Activated gamma-delta T cell treated with anti-CD3 and anti-CD28 coated beads, Interleukin-2, amount 50 U/mL, for 16 hours (primary cell): ENCODE measurements around the gene CACNA1E.

Experiments used
- DNase-seq: peaks from one replicate; pipeline ENCODE4 v3.0.0-alpha.2; 2020; ENCODE audit warnings: low read depth

Gene CACNA1E

GRCh38 chr1:181485287-181486097 is 2.2 kb downstream of the CACNA1E start:
- DNase-seq: no peak

GRCh38 chr1:181486098-181486420 is 2.7 kb downstream of the CACNA1E start:
- DNase-seq: no peak

GRCh38 chr1:181488866-181489265 is 5.5 kb downstream of the CACNA1E start:
- DNase-seq: no peak

DNA sequence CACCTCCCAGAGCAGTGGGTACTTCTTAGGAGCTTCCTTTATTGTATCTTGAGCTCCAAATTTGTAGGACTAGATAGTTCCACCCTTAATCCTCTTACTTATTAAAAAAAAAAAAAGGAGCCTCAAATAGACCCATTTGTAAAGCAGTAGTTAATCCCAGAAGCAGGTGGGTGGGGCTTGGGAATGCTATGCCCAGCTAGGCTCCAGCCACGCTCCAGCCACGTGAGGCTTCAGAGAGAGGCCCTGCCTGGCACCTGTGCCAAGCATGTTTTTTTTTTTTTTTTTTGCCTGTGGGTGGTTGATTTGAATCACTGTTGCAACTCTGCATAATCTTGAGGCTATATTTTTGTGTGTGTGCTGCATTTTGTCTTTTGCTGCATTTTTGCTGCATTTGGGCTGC is 7.0 kb downstream of the CACNA1E start:
- no peak for DNase-seq

DNA sequence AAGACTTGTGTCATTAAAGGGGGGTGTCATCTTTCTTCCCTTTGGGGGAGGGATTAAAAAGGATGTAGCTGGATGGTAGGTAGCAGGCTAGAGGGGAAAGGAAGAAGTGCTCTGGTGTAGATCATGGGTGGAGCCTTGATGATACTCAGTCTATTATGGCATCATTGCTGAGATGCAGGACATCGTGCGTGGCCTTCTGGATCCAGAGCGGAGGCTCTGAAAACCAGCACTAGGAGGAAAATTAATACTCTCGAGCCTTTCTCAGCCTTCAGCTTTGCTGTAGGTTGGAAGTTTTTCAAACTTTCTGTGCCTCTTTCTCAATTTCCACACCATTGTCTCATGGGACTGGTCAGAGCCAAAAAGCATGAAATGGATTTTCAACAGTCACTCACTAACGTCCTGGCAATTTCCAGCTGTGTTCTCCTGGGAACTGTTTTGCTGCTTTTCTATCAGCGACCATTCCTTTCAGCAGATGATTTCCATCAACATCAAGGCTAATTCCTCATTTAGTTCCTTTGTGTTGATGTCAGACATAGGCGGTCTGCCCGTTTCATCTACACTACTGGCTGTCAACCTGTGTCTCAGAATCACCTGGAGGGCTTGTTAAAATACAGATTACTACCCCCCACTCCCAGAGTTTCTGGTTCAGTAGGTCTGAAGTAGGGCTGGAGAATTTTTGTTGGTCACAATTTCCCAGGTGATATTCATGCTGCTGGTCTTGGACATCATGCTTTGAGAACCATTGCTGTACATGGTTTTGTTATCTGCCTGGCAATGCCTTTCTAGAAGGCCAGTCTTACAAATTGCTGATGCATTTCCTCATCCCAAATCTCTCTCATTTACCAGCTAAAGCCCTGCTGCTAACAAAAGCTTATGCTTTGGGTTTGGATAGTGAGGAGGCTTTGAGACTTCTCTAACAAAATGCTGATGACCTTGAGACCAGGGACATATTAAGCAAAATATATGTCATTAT is 7.7 kb downstream of the CACNA1E start:
- DNase-seq: no peak

DNA sequence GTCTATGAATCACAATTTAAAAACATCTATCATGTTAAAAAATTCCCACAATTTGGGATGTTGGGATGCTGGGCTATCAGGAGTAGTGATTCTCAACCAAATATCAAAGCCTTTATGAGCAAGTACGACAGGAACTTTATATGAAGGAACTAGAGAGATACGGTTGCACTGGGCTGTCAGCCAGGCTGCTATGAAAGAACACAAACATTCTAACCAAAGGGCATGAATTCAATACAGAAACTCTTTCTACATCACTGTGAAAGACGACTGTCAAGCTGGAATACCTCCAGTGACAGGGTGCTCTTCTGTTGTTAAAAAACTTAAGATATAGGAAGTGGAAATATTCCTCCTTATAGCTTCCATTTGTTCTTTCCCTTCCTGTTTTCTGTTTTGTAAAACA is 9.8 kb downstream of the CACNA1E start:
- DNase-seq: no peak

DNA sequence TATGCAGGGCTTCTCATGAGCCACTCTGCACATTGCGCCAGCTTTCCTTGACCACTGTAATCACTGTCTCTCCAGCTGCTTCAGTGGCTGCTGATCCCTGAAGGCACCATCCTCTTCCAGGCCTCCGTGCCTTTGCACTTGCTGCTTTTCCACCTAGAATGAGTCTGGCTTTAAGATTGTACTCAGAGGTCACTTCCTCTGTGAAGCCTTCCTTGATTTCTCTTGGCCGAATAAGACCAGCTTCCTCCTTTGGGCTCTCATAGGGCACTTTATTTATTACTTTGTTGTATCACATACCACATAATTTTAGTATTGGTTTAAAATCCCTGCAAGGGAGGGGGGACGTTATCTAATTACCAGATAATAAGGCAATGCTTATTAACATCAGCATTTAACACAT is 10.6 kb downstream of the CACNA1E start:
- no peak for DNase-seq

GRCh38 chr1:181496759-181497158 is 13.4 kb downstream of the CACNA1E start:
- no peak for DNase-seq

- DNase-seq: no peak
Observed at GRCh38 chr1:181497870-181498269, 14.6 kb downstream of the CACNA1E start.

DNA sequence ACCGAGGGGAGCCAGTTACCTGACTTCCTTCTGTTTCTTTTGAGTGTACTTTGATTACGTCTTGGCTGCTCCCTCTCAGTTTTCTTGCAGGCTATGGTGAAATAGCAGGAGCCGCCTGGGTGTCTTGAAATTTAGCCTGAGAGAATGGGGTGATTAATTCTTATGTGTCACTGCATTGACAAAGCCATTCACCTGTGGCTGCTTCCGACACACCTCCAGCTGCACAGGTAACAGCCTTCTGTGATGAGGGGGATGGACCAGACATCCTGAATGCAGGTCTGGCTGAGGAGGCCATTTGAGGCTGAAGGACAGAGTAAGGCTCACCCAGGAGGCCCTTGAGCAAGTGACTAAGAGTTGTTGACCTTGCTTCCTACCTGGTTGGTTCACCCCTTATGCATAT is 16.5 kb downstream of the CACNA1E start:
- DNase-seq: no peak

- DNase-seq: no peak
Observed at GRCh38 chr1:181500636-181501035, 17.3 kb downstream of the CACNA1E start.

GRCh38 chr1:181501612-181502011 is 18.3 kb downstream of the CACNA1E start:
- no peak for DNase-seq

DNA sequence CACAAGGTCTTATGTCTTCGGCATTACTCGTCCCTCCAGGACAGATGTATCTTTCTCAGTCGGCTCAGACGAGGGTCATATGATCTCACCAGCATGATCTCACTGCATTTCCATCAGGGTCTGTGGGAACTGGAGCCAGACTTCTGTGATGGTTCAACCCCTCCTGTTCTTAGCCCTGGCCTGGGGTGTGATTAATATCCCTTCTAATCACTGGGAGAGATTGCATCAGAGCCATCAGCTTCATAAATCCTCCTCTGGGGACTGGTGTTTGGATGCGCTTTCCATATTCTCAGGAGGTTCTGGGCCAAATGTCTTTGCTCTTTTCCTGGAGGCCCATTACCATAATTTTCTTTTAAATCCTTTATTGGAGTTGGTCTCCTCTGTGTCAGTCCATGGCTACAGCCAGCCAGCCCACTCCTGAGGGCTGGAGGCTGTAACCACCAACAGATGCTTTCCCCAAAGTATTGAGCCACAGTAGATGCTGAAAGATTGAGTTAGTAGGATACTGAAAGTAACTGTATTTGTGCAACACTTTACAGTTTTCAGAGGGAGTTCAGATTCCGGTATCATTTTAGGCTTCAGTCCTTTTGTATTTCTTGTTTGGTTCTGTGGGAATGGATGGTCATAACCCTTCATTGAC is 20.0 kb downstream of the CACNA1E start:
- no peak for DNase-seq

DNA sequence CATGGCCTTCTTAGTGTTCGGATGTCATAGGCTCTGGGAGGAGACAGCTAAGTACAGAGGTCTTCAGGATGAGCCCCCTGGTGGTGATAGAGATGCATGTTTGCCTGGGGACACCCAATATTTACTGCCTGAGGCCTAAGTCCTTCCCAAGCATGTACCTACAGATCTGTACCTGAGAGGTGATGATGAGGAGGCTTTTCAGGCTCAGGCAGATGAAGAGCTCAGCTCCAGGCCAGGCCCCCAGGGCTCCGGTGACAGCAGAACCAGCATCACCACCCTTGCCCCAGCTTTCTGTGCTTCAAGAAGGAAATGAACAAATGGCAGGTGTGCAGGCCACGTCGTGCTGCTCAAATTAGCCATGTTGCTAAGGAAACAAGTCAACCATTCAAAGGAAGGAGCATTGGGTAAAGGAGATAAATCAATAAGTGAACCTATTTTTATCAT is 21.1 kb downstream of the CACNA1E start:
- DNase-seq: no peak

DNA sequence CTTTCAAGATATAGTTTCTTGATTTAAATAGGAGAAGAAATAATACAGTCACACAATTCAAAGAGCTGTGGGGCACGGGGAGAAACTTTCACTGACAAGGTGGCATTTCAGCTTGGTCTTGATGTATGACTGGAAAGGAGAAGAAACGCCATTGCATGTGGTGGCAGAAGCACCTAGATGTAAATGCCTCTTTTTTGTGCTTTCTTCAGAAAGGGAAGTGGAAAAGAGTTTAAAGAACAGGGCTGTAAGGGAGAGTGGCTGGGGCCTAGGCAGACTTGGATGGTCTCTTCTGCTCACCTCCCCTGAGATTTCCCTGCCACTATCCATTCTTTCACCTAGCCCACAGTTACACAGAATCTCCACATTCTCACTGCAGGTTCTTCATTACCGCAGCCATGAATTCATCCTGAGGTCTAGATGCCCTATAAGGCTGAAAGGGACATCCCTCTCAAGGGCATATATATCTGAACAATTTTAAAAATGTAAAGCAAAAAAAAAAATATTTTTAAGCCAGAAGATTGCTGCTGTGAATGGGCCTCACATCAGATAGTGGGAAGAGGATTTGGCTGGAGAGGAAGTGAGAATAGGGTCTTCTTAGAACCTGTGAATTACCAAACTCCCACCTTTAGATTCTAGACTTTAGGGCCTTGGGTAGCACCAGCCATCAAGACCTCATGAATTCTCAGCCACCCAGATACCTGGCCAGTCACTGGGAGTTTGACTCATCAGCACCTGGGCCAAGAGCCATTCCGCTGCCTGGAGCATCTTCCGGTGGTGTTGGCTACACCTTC is 23.4 kb downstream of the CACNA1E start:
- no peak for DNase-seq

DNA sequence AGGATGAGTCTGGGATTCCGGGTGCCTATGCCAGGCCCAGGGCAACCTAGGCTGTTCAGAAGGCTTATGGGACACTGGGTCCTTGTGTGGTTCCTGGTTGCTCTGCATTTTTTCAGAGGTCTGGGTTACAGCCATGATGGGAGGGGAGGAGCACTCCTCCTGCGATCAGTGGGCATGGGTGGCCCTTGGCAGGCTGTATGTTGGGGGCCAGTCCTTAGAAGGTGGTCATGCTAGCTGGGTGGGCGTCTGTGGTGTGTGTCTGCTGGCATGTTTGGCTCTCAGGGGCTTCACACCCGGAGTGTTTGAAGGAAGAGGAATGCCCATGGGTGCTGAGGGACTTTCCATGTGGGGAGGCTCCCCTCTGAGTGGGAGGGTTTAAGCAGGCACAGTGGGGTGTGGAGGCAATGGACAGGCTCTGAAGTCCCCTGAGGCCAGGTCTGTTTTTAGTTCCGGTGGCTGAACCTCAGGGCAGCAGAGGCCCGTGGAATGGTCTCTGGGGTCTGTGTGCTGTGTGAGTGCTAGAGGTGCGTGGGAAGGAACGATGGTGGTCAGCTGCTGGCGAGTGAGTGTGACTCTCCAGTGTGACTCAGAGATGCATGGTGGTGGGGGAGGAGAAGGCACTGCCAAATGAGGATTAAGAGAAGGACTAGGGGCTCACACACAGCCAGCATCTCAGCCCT is 25.3 kb downstream of the CACNA1E start:
- DNase-seq: no peak

- no peak for DNase-seq
Observed at GRCh38 chr1:181513786-181514297, 30.5 kb downstream of the CACNA1E start.

DNA sequence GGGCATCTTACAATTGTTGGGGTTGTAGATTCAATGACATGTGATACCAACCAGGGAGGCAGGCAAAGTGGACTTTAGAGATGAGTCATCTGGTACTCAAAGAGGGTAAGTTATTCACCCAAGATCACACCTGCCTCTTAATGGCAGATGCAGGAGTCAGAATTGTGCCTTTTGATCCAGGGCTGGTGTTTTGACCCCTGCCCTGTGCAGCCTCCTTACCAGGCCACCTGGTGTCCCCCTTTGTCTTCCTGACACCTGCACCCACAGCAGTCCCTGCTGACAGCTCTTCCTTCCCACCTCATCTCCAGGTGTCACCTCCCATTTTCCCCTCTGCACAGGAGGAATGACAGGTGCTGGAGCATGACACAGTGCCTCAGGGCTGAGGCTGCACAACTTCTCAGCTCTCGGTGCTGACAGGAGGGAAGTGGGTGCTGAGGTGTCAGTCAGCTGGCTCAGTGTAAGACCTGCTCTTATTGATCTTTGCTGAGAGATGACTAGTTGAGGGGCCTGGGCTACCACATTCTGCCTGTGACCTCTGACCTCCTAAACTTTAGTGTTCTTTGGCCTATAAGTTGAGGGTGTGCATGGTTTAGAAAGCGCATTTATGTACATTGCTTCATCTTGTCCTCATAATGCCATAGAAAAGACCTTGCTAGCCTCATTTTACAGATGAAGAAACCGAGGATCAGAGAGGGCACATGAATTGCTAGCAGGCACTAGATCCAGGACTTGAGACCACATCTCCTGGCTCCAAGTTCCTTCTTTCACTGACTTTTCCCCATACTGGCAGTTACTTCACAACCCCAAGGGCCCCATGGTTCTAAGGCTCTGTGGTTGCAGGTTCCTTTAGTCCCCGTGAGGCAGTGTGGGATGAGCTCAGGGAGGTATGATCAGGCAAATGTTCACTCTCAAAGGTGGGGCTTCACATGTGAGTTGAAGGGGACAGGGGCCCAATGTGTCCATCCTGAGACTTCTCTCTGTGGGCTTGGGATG is 31.3 kb downstream of the CACNA1E start:
- no peak for DNase-seq

GRCh38 chr1:181516706-181517105 is 33.4 kb downstream of the CACNA1E start:
- no peak for DNase-seq
